IPS-20b (cell line): ENCODE results near the gene WSCD2.
A peak's percentile ranks its signal among the peaks of the same experiment; 100 is the strongest.

Source experiments
- H3K27ac ChIP-seq: one replicate; pipeline ENCODE4 v1.5.1; 2013; ENCODE audit warnings: low read length
- H3K27me3 ChIP-seq: 2 replicates; pipeline ENCODE4 v1.6.1; 2013; ENCODE audit warnings: mild to moderate bottlenecking, low read length, inconsistent platforms; ENCODE audit not compliant: insufficient read depth
- H3K36me3 ChIP-seq: 2 replicates; pipeline ENCODE4 v1.6.1; 2013; ENCODE audit warnings: low read depth, mild to moderate bottlenecking, inconsistent platforms, low read length, moderate library complexity; ENCODE audit not compliant: insufficient read depth
- H3K4me1 ChIP-seq: 2 replicates; pipeline ENCODE4 v1.6.1; 2013; ENCODE audit warnings: mild to moderate bottlenecking, control low read depth, inconsistent platforms, low read length, moderate library complexity; ENCODE audit not compliant: insufficient read depth
- H3K4me3 ChIP-seq: 2 replicates; pipeline ENCODE4 v1.5.1; 2013; ENCODE audit warnings: mild to moderate bottlenecking, low read length, inconsistent platforms
- H3K9ac ChIP-seq: 2 replicates; pipeline ENCODE4 v1.6.1; 2013; ENCODE audit warnings: low read depth, mild to moderate bottlenecking, inconsistent platforms, low read length, moderate library complexity
- H3K9me3 ChIP-seq: 2 replicates; pipeline ENCODE4 v1.6.1; 2013; ENCODE audit warnings: mild to moderate bottlenecking, low read depth, low read length, inconsistent platforms; ENCODE audit not compliant: insufficient read depth

Gene WSCD2

GRCh38 chr12:108120863-108121165 is 8.3 kb upstream of the WSCD2 start:
- Histone ChIP-seq H3K4me3 (no peak overlapping the region), H3K9ac (no peak overlapping the region), H3K27ac (no peak overlapping the region), H3K36me3 (no peaks in the 10 kb centered on the region), H3K9me3 (no peaks in the 10 kb centered on the region), H3K27me3 (no peaks in the 10 kb centered on the region), H3K4me1 (peaks cover 8% of the 10 kb centered on the region; the same call in 1 of the 2 replicates)

DNA sequence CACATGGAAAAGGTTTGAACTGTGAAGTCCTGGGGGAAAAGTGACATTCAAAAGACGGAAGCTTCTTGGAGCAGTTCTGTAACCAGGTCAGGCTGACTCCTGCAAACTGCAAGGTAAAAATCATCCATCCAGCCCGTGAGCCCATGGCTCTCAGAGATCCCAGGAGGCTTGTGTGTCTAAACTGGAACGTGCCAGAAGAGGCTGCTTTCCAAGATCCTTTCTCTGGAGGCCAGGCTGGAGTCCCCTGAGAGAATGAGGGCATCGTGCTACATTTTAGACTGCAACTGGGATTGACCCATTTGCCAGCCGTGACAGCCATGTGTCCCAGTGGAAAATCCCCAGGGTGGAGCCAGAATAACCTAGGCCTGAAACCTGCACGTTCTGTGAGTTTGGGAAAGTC is 7.8 kb upstream of the WSCD2 start:
- Histone ChIP-seq H3K4me1 (peaks cover 4% of the 10 kb centered on the region; the same call in 1 of the 2 replicates), H3K36me3 (no peaks in the 10 kb centered on the region), H3K9me3 (no peaks in the 10 kb centered on the region), H3K4me3 (no peak overlapping the region), H3K27me3 (no peaks in the 10 kb centered on the region), H3K27ac (no peak overlapping the region), H3K9ac (no peak overlapping the region)

DNA sequence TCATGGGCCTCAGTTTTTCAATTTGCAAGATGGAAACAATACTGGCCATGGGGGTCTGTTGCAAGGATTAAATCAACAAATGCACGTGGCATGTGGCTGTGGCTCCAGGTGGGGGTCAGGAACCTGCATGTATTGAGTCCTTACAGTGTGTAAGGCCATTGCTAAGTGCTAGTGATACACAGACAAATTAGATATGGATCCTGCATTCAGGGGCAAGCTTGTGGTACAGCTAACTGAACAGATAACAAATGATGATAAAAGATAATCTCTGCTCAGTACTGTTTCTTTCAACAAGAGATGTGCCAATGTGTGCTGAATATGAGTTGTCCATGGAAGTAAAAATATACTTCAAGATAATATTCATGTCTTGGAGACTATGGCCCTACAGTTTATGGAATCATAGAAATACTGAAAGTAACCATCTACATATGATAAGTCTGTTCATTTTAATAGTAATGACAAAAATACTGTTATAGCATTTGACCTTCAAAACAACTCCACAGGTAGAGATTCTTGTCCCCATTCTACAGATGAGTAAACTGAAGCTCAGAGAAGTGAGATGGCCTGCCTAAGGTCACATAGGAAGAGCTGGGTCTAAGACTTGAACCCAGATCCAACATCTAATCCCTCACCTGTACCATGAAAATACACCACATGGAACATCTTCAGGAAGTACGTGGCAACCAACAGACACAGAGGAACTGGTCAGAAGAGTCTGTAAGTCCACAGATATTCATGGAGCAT is 7.2 kb upstream of the WSCD2 start:
- H3K36me3 ChIP-seq = no peaks in the 10 kb centered on the region
- H3K9me3 ChIP-seq = no peaks in the 10 kb centered on the region
- H3K27me3 ChIP-seq = no peaks in the 10 kb centered on the region
- H3K4me3 ChIP-seq = no peak overlapping the region
- no peaks in the 10 kb centered on the region for H3K4me1 ChIP-seq
- H3K27ac ChIP-seq = no peak overlapping the region
- H3K9ac ChIP-seq = no peak overlapping the region

GRCh38 chr12:108122644-108123043 is 6.4 kb upstream of the WSCD2 start:
- H3K9me3 ChIP-seq = no peaks in the 10 kb centered on the region
- no peak overlapping the region for H3K27ac ChIP-seq
- H3K9ac ChIP-seq = no peak overlapping the region
- H3K4me1 ChIP-seq = no peaks in the 10 kb centered on the region
- no peaks in the 10 kb centered on the region for H3K27me3 ChIP-seq
- H3K36me3 ChIP-seq = no peaks in the 10 kb centered on the region
- no peak overlapping the region for H3K4me3 ChIP-seq

- peaks cover 6% of the 10 kb centered on the region for H3K27me3 ChIP-seq
Measured at GRCh38 chr12:108123402-108123801, 5.7 kb upstream of the WSCD2 start.

DNA sequence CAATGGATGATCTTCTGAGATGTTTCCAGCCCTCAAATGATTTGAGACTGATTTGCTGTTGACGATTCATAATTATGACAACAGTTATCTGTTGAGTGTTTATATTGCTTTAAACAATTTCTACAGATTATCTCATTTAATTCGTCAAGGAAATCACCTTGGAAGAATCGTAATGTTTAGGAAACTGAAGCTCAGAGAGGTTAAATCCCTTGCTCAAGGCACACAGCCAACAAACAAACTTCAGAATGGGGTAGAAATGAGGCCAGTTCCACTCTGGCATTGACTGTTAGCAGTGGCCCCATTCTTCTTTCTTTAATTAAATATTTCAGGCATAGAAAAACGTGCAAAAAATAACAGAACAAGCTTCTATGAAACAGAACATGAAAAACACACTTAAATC is 4.0 kb upstream of the WSCD2 start:
- Histone ChIP-seq H3K27ac (no peak overlapping the region), H3K36me3 (no peaks in the 10 kb centered on the region), H3K4me1 (no peaks in the 10 kb centered on the region), H3K9me3 (no peaks in the 10 kb centered on the region), H3K9ac (no peak overlapping the region), H3K4me3 (no peak overlapping the region), H3K27me3 (peaks cover 18% of the 10 kb centered on the region)

More at GRCh38 chr12:108123402-108123801, 5.7 kb upstream of the WSCD2 start:
- no peak overlapping the region for H3K27ac ChIP-seq
- H3K4me1 ChIP-seq = no peaks in the 10 kb centered on the region
- H3K9ac ChIP-seq = no peak overlapping the region
- H3K9me3 ChIP-seq = no peaks in the 10 kb centered on the region
- H3K4me3 ChIP-seq = no peak overlapping the region
- H3K36me3 ChIP-seq = no peaks in the 10 kb centered on the region

DNA sequence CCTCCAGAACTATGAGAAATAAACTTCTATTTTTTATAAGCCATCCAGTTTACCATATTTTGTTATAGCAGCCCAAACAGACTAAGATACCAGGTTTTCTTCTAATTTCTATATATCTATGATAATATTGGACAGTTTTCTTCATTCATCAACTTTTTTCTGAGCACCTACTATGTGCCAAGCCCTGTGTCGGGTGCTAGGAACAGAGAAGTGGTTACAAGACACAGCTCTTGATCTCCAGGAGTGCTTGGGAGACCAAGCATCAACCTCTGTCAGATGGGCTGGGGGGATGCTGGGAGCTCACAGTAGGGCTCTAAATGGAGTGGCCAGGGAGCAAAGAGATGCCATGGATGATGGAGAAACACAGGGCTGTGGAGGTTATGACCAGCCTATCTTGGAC is 2.9 kb upstream of the WSCD2 start:
- Histone ChIP-seq H3K27ac (no peak overlapping the region), H3K4me3 (no peak overlapping the region), H3K9ac (no peak overlapping the region), H3K9me3 (no peaks in the 10 kb centered on the region), H3K27me3 (peaks cover 29% of the 10 kb centered on the region), H3K36me3 (no peaks in the 10 kb centered on the region), H3K4me1 (peaks cover 2% of the 10 kb centered on the region; the same call in 1 of the 2 replicates)

DNA sequence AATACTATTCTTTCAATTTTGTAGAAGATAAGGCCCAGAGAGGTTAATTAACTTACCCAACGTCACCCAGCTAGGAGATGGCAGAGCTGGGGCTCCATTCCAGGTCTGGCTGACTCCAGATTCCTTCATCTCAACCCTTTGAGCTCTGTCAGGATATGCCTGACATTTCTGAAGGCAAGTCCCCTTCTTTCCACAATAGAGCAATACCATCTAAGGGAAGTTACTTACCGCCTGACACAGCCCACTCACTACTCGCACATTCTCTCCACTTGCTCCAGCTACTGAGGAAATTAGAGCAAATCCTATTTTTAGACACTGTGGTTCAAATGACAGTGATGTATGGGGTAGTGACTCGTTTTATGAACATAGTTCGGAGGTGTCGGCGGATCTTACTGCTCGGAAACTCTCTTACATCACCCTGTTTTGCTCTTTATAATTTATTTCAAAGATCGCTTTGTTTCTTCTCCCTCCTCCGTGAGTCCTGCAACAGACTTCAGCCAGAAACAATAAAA is 2.0 kb upstream of the WSCD2 start:
- Histone ChIP-seq H3K27me3 (peaks cover 37% of the 10 kb centered on the region), H3K9me3 (no peaks in the 10 kb centered on the region), H3K4me1 (peaks cover 2% of the 10 kb centered on the region; the same call in 1 of the 2 replicates), H3K36me3 (no peaks in the 10 kb centered on the region), H3K9ac (no peak overlapping the region), H3K27ac (no peak overlapping the region), H3K4me3 (no peak overlapping the region)

GRCh38 chr12:108127654-108128053 is 1.4 kb upstream of the WSCD2 start:
- Histone ChIP-seq H3K36me3 (no peaks in the 10 kb centered on the region), H3K4me3 (no peak overlapping the region), H3K9ac (no peak overlapping the region), H3K27me3 (peaks cover 38% of the 10 kb centered on the region), H3K4me1 (peaks cover 2% of the 10 kb centered on the region; the same call in 1 of the 2 replicates), H3K9me3 (no peaks in the 10 kb centered on the region), H3K27ac (no peak overlapping the region)

DNA sequence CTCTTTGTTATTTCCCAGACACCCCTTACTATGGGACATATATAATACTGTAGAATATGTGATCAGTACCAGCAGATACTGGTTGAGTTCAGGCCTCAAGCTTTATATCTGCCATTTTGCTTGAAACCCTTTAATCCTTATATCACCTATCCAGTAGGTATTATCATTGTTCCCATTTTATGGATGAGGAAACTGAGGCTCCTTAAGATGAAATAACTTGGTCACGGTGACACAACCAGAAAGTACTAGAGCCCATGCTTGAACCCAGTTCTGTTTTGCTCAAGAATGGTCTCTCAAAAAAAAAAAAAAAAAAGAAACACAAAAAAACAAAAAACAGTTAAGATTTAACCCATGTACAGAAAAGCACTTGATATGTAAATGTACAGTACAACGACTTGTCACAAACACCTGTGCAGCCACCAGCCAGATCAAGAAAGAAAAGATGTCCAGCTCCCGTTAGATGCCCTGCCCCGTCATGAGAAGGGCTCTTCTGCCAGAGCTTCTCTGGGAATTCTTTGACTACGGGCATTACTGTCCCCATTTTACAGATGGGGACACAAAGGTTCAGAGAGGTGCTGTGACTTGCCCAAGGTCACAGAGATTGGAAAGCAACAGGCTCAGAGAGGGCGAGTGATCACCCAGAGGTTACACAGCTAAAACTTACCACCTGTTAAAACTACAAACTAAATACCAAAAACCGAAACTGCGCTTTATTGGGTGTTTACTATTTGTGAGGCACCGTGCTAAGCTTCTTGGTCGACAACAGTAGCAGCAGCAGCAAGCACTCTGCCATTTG is 669 bp upstream of the WSCD2 start:
- Histone ChIP-seq H3K36me3 (no peaks in the 10 kb centered on the region), H3K4me3 (peak overlapping the region; percentile 83), H3K27me3 (peaks cover 38% of the 10 kb centered on the region), H3K4me1 (peaks cover 2% of the 10 kb centered on the region; the same call in 1 of the 2 replicates), H3K9ac (no peak overlapping the region; the same call in 1 of the 2 replicates), H3K9me3 (no peaks in the 10 kb centered on the region), H3K27ac (no peak overlapping the region)

GRCh38 chr12:108131035-108131434 is 1.9 kb downstream of the WSCD2 start:
- Histone ChIP-seq H3K27me3 (peaks cover 38% of the 10 kb centered on the region), H3K27ac (no peak overlapping the region), H3K9ac (no peak overlapping the region), H3K4me1 (peaks cover 2% of the 10 kb centered on the region; the same call in 1 of the 2 replicates), H3K4me3 (no peak overlapping the region), H3K36me3 (no peaks in the 10 kb centered on the region), H3K9me3 (no peaks in the 10 kb centered on the region)
